Neural crest cell (in vitro differentiated cells): ENCODE data around the gene MSH5. TPM values are rescaled to one million over a fixed set of nuclear protein-coding genes. Genes with fewer than 3 reads are reported as not detected.

Experiments
- DNase-seq: peaks from one replicate; pipeline ENCODE4 v3.0.0; 2021; ENCODE audit warnings: low read depth, mixed read lengths, low spot score
- H3K27ac Mint-ChIP-seq: one replicate; pipeline ENCODE4 v1.8.0; 2021; ENCODE audit warnings: mild to moderate bottlenecking, mixed read lengths; ENCODE audit not compliant: unreplicated experiment
- H3K27me3 Mint-ChIP-seq: 2 replicates; pipeline ENCODE4 v1.8.0; 2021; ENCODE audit warnings: low read depth, mild to moderate bottlenecking, mixed read lengths
- H3K36me3 Mint-ChIP-seq: 2 replicates; pipeline ENCODE4 v1.8.0; 2021; ENCODE audit warnings: low read depth, mild to moderate bottlenecking, mixed read lengths
- H3K4me1 Mint-ChIP-seq: 2 replicates; pipeline ENCODE4 v1.8.0; 2021; ENCODE audit warnings: mixed read lengths
- H3K4me3 Mint-ChIP-seq: one replicate; pipeline ENCODE4 v1.8.0; 2021; ENCODE audit warnings: mild to moderate bottlenecking, mixed read lengths
- H3K9me3 Mint-ChIP-seq: 2 replicates; pipeline ENCODE4 v1.8.0; 2021; ENCODE audit warnings: mixed read lengths
- CTCF ChIP-seq: fragments of 200-600 bp; sonication (generic); conservative IDR thresholded peaks from 2 replicates; pipeline ENCODE4 v1.5.0; 2021; ENCODE audit warnings: antibody characterized with exemption, mild to moderate bottlenecking
- long read RNA-seq: library from polyadenylated mRNA; unstranded; transcript quantifications from one replicate; pipeline ENCODE4 v2.0.0, GENCODE V29; 2020
- total RNA-seq: library from RNA; stranded (reverse); gene quantifications from 2 replicates; pipeline ENCODE4 v1.2.1, GENCODE V29; 2021

MSH5 gene
- total RNA-seq, result 79.5 and 86.2 TPM in 2 replicates
- long read RNA-seq, partial matches to known transcripts, result 1 of 14 reads
- long read RNA-seq, other reads (novel, unspliced or antisense), result 10 of 14 reads

DNA sequence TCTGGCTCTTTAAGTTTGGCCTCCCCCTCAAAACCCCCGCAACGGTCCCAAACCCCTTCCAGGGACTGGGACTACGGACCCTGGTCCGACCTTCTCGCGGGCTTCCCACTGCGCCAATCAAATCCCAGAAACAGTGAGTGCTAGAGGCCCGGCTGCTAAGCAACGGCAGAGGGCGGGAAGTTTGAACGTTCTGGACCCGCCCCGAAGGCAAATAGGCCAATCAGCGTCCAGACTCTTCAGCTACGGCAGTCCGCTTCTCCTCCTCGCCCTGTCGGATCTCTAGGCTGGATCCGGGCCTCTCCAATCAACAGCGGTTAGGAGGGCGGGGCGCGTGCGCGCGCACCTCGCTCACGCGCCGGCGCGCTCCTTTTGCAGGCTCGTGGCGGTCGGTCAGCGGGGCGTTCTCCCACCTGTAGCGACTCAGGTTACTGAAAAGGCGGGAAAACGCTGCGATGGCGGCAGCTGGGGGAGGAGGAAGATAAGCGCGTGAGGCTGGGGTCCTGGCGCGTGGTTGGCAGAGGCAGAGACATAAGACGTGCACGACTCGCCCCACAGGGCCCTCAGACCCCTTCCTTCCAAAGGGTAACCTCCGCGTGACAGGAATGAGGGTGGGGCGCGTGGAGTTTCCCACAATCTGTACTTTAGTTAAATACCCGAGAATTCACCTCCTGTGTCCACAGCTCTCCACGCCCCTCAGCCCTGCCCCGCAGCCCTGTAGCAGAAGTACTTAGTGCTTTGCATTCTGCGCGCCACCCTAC, at the start of gene MSH5:
Gene MSH5, plus strand, starts transcription at position 367 of the 758 bp plus-strand sequence. CDS start 462 bp downstream, outside the sequence.
- peak; percentile 95 for DNase-seq
- Mint-ChIP-seq H3K9me3 (no peaks in the 10 kb centered on the region), H3K4me3 (peak within 1 kb of the TSS; percentile 93), H3K36me3 (peaks cover 11% of the 10 kb centered on the region), H3K27me3 (no peaks in the 10 kb centered on the region), H3K27ac (peak within 1 kb of the TSS; percentile 99), H3K4me1 (peaks cover 80% of the 10 kb centered on the region)
- TF ChIP-seq CTCF, result no peak

- no peak for TF ChIP-seq CTCF
- H3K36me3 Mint-ChIP-seq, result peaks cover 9% of the 10 kb centered on the region
- H3K27me3 Mint-ChIP-seq, result no peaks in the 10 kb centered on the region
- H3K27ac Mint-ChIP-seq, result peak overlapping the region; percentile 83
- no peak for DNase-seq
- no peak overlapping the region for H3K4me3 Mint-ChIP-seq
- no peaks in the 10 kb centered on the region for H3K9me3 Mint-ChIP-seq
- no peaks in the 10 kb centered on the region for H3K4me1 Mint-ChIP-seq
Observed at GRCh38 chr6:31690231-31691077, 49.4 kb upstream of the MSH5 start.

GRCh38 chr6:31691078-31691463, 48.7 kb upstream of the MSH5 start:
- no peak for DNase-seq
- H3K4me1 Mint-ChIP-seq, result no peaks in the 10 kb centered on the region
- H3K9me3 Mint-ChIP-seq, result no peaks in the 10 kb centered on the region
- H3K27me3 Mint-ChIP-seq, result no peaks in the 10 kb centered on the region
- H3K4me3 Mint-ChIP-seq, result no peak overlapping the region
- H3K36me3 Mint-ChIP-seq, result peaks cover 9% of the 10 kb centered on the region
- TF ChIP-seq CTCF, result no peak
- H3K27ac Mint-ChIP-seq, result peak overlapping the region; percentile 83

DNA sequence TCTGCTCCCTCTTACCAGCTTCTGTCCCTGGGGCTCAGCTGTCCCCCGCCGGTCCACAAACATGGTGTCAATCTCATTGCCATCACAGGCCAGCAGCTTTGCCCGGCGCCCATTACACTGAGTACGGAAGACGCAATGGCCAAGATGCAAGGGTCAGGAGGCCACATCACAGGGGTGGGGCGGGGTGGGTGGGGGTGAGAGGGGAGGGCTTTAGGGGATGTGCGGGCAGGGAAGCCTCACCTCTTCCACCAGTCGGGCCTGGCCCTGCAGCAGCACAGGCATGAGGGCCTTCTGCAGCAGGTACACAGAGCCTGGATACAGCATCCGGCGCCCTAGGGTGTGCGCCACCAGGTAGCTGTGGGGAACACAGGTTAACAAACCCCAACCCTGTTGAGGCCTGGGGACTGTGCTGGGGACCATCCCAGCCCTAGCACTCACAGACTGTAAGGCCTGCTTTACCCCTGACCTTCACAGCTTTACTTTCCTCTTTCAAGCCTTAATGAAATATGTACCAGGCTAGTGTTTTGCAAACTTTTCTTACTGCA, 48.2 kb upstream of the MSH5 start:
- Mint-ChIP-seq H3K9me3 (no peaks in the 10 kb centered on the region), H3K4me1 (no peaks in the 10 kb centered on the region), H3K36me3 (peaks cover 6% of the 10 kb centered on the region), H3K27ac (no peak overlapping the region), H3K4me3 (no peak overlapping the region), H3K27me3 (no peaks in the 10 kb centered on the region)
- DNase-seq, result no peak
- TF ChIP-seq CTCF, result no peak

DNA sequence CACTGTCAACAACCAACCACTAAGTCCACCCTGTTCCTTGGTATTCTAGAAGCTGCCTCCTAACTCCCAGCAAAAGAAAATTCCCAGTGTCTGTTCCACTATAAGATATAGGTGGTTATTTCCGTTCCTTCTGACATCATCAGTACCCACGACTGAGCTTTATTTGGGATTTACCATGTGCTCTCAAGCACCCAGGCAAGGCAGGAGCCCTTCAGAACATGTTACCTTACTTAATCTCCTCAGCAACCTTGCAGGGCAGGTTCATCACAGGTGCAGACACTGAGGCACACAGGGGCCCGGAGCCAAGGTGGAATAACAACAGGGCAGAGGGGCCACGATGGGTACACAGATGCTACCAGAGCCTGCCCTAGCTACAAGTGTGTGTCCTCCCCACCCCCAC, 47.5 kb upstream of the MSH5 start:
- H3K36me3 Mint-ChIP-seq, result peaks cover 6% of the 10 kb centered on the region
- TF ChIP-seq CTCF, result no peak
- H3K27me3 Mint-ChIP-seq, result no peaks in the 10 kb centered on the region
- no peaks in the 10 kb centered on the region for H3K4me1 Mint-ChIP-seq
- DNase-seq, result no peak
- no peaks in the 10 kb centered on the region for H3K9me3 Mint-ChIP-seq
- no peak overlapping the region for H3K27ac Mint-ChIP-seq
- no peak overlapping the region for H3K4me3 Mint-ChIP-seq
